HL-60/S4 (cell line): ENCODE results near the gene RTN4R.

Experiments used
- in situ Hi-C: fragments of 300-500 bp; cut with MboI; formaldehyde crosslinking; loops from 2 replicates; pipeline ENCODE4 v1.14.3; 2022; ENCODE audit warnings: low sequenced_read_pairs

RTN4R gene

DNA sequence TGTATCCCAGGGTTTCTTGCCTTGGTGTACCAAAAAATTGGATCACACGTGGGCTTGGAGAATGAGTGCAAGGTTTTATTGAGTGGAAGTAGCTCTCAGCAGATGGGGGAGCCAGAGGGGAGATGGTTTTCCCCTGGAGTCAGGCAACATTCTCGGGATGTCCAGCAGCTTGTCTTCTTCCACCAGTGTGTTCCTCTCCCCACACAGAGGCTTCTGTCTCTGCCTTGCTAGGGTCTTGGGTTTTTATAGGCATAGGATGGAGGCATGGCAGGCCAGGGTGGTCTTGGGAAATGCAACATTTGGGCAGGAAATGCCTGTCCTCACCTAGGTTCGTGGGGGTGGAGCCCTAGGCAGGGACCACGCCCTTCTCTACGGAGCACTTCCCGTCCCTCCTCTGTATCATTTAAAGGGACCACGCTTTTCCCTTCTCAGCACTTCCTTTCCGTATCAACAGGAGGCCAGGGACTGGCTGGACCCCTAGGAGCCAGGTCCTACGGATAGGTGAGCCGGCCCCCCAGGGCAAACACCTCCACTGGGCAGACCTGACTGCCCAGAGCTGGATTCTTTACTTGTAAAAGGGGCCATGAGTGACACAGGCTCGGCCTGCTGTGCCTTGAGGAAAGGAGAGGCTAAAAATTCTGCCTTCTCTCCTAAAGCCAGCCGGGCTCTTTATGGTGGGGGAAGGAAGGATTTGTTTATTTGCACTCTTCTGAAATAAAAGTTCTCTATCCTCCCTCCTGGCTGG lies 62.0 kb downstream of the RTN4R start:
- in situ Hi-C loops = no loop called here

DNA sequence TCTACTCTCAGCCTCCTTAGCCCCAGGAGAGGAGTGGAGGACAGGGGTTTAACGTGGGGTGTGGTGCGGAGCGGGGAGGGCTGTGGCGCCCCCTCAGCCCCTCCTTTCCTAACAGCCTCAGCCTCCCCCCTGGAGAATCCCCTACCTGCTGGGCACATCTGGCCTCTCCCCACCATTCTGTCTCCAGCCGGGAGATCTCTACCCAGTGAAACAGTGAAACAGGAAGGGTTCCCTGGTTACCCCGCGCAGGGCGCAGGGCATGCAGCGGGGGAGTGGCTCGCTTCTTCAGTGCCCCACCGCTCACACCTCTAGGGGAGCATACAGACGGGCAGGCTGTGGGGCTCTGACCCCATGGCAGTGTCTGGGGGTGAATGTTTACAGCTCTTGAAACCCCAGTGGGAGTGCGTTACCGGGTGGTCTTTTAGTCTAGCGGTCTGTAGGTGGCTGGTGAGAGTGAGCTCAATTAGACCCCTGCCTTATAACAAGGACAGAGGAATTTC lies 62.6 kb downstream of the RTN4R start:
- in situ Hi-C loops = no loop called here

DNA sequence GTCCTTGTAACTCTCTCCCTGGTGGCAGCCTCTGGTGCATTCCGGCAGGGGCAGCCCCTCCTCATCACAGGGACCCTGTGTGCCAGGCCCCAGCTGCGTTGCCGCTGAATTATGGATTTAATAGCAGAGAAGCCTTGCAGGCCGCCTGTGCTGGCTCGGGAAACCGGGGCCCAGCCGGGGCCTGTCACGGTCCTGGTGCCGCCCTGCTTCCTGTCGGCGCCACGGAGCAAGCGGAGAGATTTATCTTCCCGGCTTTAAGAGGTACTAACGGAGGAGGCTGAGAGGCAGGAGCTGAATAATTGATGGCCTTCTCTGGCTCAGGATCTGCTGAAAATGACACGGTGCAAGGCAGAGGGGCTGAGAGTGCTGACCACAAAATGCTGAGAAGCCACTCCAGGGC lies 63.3 kb downstream of the RTN4R start:
- in situ Hi-C loops = no loop called here

DNA sequence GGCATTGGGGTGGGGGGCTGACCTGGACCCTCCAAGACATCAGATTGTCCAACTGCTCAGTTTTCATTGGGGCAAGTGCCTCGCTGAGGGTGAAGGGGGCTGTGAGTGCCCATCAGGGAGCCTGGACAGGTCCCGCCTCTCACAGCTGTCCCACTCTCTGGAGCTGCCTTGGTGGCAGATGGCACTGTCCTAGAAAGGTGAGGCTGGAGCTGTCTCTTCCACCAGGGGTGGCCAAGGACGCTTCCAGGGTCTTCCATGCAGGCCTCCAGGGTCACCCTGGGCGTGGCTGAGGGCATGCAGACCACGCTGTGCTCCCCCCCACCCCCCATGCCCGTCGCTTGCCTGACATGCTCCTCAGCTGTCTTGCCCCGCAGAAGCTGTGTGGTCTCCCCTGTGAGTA lies 63.8 kb downstream of the RTN4R start:
- in situ Hi-C loops = no loop called here

DNA sequence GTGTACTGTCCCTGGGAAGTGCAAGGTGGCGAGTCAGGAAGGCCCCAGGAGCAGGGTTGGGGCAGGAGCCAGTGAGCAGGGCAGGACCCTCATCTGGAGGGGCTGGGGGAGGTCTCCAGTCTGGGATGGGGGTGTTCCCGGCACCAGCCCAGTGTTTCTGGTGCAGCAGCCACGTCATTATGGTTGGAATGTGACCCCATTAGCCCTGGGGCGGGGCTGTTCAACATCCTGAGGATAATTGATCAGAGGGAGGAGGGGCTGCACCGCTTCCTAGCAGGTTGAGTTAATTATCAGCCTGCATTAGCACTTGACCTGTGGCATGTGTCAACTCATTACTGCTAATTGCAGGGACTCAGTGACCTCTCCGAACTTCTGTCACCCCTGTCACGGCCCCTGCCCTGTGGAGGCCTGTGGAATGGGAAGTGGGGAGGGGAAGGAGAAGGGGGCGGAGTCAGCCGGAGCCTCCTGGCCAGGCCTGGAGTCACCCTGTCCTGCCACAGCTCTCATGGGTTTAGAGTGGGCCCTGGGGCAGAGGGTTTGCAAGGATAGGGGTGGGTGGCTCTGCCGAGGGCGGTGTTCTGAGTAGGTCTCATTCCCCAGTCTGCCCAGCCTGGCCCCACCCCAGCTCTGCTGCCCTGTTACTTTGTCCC lies 64.4 kb downstream of the RTN4R start:
- in situ Hi-C loops = no loop called here

DNA sequence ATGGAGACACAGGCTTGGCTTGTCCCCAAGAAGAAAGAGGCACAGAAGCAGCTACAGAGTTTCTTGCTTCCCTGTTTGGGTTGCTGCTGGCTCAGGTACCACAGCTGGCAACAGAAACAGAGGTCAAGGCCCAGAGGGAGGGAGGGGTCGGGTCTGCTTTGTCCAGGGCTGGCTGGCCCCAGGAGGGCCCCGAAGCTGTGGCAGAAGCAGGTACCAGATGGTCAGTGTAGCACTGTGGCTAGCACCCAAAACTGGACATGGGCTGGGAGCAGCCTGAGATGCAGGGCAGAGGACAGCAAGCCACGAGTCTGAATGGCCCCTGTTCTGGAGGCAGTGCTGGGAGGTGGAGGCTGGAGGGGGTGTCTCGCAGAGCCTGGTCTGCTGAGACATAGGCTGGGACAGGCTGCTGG lies 65.0 kb downstream of the RTN4R start:
- in situ Hi-C loops = no loop called here

DNA sequence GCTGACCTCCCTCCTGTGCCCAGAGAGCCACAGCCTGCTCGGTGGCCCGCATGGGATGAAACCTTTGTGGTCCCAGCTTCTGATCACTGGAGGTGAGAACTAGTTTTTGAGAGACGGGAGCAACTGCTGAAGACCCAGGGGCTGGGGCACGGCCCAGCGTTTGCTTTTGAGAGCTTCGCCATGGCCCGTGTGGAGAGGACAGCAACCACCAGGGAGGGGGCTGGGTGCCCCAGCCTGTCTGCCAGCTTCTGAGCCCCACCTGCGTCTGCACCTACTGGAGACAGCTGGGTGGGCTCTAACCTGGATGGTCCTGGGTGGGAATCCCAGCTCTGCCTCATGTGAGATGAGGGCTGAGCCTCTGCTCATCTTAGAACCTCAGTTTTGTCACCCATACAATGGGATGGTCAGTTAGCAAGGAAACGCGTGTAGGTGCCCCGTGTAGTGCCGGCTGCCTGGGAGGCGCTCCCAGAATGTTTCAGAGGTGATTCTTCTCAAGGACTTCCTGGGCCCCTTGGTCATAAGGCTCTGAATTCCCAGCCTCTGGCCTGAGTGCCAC lies 66.2 kb downstream of the RTN4R start:
- in situ Hi-C loops = no loop called here

DNA sequence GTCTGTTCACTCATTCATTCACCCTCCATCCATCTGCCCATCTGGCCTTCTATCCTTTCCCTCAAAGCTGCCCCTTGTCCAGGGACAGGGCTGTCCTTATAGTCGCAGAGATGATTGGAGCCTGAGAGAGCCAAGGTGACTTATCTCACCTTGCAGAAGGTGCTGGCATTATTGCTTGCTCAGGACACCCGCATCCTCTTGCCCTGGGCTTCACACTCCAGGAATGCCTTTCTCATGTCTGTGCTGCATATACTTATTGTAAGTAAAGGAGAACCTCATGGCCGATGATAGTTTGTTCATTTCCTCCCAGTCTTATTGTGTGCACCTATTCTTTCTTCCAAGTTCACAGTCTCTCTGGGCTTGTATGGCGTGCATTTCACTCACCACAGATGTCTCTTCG lies 68.2 kb downstream of the RTN4R start:
- in situ Hi-C loops = no loop called here

DNA sequence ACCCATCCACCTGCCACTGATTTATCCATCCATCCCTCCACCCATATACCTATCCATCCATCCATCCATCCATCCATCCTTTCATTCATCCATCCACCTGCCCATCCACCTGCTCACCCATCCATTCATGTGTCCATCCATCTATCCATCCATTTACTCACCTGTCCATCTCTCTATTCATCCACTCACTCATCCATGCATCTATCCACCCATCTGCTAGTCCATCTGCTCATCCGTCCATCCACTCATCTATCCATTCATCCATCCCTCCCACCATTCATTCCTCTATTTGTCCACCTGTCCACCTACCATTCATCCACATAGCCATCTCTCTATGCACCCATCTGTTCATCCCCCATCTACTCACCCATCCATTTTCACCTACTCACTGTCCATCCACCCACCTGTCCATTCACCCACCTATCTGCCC lies 68.7 kb downstream of the RTN4R start:
- in situ Hi-C loops = no loop called here

DNA sequence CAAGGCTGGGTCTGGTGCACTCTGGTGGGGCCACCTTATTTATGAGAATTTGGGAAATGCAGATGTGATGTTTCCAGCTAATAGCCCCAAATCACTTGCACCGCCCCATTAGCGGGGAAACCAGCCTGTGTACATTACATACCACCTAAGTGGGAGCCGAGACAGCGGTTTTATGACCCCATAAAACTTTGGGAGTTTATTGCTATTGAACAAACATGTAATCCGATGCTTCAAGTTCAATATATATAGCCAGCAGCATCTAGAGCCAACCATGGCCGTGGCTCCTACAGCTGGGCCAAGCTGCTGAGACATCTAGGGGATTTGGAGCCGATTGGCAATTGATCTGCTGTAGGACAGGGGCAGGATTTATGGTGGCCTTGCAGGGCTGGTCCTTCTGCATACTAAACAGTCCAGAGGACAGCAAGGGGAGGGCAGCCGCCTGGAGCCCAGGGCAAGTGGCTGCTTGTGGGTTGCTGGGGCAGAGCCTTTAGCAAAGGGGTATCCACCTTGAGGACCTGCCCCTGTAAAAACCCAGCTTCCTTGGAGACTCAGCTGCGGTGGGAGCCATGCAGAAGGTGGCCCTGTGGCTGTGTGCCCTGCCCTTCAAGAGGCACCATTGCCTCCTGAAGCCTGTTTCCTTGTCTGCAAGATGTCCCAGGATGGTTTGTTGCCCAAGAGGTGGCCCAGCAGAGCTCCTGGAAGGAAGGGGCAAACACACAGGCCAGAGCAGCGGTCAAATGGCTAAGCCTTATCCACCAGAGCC lies 69.4 kb downstream of the RTN4R start:
- in situ Hi-C loops = no loop called here

DNA sequence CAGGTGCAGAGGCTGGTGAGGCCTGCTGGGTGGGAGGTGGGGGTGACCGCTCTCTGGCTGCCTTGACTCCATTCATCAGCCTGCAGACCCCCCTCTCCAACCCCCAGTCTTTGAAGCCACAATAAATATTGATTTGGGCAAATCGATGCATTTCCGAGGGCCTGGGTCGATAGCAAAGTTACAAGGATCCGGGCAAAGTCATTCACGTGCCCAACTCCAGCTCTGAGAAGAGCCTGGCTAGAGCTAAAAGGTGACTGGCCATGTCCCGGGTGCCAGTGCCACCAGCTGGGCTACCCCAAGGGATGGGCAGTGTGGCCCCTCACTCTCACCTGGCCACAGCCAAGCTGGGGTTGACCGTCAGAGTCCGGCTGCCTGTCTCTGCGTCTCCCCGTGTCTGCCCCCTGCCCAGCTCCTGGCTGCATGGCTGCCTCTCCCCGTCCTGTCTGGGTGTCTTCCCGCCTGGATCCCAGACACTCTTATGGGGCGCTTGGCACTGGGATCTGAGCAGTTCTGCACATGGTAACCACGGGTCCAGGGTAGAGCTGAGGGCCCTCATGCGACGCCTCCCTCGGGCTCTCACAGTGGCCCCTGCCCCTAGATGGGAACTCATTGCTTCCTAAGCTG lies 70.6 kb downstream of the RTN4R start:
- in situ Hi-C loops = no loop called here

DNA sequence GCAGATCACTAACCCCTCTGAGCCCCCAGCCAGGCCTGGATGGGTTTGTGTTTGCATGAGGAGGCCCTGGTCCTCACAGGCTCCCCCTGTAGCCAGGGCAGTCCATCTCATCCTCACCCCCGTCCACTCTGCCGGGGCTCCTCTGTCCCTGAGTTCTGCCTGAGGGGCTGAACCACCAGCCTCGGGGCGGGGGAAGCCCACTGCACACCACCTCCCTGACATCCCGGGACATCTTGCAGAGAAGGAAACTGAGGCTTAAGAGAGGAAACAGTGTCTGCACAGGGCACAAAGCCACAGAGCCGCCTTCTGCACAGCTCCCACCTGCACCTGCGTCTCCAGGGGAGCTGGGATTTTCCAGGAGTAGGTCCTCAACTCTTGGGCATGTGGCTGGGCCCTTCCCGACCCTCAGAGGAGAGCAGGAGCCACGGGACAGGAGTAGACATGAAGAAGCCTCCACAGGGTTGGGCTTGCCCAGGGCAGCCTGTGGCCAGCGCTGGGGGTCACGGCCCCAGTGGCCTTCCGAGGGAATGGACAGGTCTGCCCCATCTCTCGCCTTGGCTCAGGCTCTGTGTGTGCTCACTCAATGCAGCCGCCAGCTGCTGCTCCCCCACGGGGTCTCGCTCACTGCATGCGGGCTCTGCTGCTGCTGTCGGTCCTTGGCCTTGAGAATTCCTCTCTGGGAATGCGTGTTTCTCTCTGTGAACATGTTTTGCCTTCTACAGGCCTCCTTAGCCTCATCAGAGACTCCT lies 71.8 kb downstream of the RTN4R start:
- in situ Hi-C loops = no loop called here

DNA sequence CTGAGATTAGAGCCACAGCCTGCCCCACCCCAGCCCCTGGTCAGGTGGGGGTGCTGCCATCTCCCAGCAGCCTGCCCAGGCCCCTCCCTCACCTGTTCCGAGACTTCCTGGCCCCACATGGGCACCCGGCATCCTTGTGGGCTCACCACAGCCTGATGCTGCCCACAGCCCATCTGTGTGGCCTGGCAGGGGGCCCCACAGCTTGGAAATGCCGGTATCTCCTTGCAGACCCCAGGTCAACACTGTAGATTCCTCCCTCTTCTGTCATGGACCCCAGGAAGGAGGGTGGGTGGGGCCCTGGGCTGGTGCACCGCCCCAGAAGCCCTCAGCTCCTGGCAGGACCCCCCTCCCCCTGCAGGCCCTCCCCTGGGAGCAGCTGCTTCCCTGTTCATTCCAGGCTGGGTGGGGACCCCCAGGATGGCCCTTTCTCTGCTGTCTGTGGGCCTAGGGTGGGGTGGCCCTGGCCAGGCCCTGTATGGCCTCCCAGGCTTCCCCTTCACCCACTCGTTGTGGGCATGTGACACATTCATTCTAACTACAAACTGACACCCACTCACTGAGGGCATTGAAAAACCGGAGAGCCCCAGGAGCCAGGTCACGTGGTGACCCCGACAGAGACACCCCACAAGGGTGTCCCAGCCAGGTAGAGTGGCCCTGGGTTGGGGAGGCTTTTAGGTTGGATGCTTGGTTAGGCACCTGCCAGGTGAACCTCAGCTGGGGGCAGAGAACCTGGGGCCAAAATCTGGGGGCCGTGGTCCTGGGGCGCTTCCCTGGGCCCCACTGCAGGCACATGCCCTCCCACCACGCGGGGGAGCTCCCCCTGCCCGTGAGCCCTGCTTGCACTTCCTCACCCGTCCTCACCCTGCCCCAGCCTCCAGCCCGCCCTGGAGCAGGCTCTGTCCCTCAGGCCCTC lies 73.2 kb downstream of the RTN4R start:
- in situ Hi-C loops = no loop called here

DNA sequence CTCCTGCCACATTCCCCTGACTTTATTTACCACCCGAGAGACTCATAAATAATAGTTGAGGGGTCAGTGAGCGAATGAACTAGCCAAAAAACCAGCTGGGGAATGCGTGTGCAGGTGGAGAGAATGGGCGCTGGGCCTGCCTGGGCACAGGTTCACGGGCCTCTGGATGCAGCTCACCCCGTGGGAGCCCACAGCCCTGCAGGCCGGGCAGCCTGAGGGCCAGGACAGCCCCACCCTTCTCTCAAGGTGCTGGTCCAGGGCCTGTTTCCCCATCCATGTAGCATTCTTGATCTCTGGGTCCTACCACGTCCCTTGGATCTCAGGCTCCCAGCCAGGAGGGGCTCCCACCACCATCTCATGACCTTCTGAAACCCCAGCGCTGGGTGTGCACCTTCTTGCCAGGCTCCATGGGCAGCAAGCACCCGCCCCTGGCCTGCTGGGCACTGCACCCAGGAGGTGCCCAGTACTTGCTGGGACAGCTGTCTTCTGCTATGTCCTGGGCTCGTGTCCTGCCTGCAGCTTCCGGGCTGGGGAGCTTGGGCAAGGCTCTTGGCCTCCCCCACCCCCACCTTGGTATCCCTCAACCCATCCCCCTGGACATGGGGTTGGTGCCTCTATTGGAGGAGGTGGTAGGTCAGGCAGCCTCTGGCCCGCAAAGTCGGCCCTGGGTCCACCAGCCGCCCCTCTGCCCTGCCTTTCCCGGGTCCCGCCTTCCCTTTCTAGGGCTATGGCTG lies 74.2 kb downstream of the RTN4R start:
- in situ Hi-C loops = no loop called here

DNA sequence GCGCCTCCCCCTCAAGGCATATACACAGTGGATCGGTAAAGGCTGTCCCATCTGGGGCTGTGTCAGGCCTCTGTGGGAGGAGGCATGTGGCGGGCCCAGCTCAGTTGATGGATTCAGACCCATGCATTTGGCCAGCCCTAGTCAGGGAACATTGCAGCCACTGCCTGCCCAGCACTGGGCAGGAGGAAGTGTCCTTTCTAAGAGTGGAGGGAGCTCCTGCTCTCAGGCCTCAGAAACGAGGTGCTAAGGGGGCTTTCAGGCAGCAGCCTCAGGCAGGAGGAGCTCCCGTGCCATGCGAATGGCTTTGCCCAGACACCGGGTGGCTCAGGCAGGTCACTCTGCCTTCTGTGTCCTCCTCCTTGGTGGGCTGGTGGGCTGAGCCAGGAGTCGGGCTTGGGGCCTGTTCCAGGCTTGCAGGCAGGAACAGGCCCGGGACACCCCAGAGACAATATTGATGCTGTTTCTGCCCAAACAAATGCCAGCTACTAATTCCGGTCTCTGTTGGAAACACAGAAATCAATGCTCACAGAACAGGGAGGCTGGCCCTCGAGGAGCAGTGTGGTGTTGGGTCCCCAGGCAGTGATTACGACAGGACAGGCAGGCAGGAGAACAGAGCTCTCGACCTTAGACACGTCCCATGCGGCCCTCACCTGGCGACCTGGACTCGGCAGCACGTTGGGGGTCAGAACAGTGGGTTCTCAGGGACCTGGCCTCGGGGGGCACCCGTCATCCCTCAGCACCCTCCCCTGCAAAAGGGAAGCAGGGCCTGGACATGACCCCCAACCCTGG lies 75.0 kb downstream of the RTN4R start:
- in situ Hi-C loops = no loop called here

DNA sequence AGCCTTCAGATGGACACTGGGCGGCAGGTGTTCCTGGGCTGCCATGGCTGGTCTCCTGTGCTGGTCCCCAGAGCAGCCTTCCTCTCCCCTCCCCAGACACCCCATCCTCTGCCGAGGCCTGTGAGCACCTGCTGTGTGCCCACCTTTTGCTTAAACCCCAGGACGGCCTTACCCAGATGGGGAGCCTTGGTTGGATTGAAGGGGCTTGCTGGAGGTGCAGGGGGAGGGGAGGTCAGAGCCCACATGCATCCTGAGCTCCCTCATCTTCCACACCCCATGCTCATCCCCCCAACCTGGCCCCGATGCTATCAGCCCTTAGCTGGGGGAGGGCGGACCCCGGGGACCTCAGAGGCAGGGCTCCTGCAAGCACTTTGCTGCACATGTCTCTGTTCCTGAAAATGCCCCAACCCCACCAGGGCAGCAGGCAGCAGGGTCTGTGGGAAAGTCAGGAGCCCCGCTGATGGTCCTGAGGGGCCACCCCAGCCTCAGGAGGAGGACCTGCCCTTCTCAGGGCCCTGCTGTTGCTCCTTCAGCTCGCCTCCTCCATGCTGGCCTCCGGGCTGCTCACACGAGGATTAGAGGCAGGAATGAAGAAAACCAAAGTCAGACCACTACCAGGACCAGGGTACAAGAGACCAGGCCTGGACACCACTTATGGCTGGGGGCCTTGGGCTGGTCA lies 75.7 kb downstream of the RTN4R start:
- in situ Hi-C loops = no loop called here

DNA sequence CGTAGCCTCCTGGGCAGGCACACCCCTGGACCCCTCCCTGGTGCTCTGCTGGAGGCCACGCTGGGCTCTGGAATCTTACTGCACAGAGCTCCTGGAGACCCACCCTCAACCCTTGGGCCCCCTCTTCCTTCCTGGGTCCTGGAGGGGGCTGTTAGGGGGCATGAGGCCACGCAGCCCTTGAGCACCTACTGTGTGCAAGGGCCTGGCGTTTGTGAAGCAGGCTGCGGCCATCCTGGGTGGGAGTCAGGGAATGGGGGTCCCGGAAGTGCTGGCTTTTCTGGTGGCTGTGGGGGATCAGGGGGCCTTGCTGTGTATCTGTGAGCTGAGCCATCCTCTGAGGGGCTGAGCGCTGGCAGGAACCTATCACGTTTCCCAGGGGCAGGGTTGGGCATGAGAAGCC lies 76.3 kb downstream of the RTN4R start:
- in situ Hi-C loops = no loop called here
